ENCODE data around the gene PCDHA7. TPM values are rescaled to one million over a fixed set of nuclear protein-coding genes. Genes with fewer than 3 reads are reported as not detected.
"Not testable (repeated sequence)": the region's sequence is repeated elsewhere in the genome, so short reads cannot be mapped to it uniquely, and the experiment has no call there.

The PCDHA7 gene
- total RNA-seq, 1 donor from 2014 or later = 3.9 TPM

- not testable (repeated sequence) for DNase-seq (ENCODE audit: low spot score)
Observed at GRCh38 chr5:140822969-140823368, 11.1 kb upstream of the PCDHA7 start.

DNA sequence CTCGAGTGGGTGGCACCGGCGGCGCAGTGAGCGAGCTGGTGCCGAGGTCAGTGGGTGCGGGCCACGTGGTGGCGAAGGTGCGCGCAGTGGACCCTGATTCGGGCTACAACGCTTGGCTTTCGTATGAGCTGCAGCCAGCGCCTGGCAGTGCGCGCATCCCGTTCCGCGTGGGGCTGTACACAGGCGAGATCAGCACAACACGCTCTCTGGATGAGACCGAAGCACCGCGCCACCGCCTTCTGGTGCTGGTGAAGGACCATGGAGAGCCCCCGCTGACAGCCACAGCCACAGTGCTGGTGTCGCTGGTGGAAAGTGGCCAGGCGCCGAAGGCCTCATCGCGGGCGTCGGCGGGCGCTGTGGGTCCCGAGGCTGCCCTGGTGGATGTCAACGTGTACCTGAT is 10.6 kb upstream of the PCDHA7 start:
- DNase-seq (ENCODE audit: low spot score) = no peak

GRCh38 chr5:140827704-140828361 is 6.2 kb upstream of the PCDHA7 start, which contains the start of gene PCDHA6:
Gene PCDHA6, plus strand, starts transcription at chr5:140827960. Its CDS starts 132 bp downstream, at chr5:140828092.
- no peak for DNase-seq (ENCODE audit: low spot score)

DNA sequence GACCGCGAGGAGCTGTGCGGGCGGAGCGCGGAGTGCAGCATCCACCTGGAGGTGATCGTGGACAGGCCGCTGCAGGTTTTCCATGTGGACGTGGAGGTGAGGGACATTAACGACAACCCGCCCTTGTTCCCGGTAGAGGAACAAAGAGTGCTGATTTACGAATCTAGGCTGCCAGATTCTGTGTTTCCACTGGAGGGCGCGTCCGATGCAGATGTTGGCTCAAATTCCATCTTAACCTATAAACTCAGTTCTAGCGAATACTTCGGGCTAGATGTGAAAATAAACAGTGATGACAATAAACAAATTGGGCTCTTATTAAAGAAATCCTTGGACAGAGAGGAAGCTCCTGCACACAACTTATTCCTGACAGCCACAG is 5.7 kb upstream of the PCDHA7 start:
- DNase-seq (ENCODE audit: low spot score) = no peak

DNA sequence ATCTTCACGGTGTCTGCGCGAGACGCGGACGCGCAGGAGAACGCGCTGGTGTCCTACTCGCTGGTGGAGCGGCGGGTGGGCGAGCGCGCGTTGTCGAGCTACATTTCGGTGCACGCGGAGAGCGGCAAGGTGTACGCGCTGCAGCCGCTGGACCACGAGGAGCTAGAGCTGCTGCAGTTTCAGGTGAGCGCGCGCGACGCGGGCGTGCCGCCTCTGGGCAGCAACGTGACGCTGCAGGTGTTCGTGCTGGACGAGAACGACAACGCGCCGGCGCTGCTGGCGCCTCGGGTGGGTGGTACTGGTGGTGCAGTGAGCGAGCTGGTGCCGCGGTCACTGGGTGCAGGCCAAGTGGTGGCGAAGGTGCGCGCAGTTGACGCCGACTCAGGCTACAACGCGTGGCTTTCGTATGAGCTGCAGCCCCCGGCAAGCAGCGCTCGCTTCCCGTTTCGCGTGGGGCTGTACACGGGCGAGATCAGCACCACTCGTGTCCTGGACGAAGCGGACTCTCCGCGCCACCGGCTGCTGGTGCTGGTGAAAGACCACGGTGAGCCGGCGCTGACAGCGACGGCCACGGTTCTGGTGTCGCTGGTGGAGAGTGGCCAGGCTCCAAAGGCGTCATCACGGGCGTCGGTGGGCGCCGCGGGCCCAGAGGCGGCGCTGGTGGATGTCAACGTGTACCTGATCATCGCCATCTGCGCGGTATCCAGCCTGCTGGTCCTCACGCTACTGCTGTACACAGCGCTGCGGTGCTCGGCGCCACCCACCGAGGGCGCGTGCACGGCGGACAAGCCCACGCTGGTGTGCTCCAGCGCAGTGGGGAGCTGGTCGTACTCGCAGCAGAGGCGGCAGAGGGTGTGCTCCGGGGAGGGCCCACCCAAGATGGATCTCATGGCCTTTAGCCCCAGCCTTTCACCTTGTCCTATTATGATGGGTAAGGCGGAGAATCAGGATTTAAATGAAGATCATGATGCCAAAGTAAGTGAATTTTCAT is 4.3 kb upstream of the PCDHA7 start:
- not testable (repeated sequence) for DNase-seq (ENCODE audit: low spot score)

DNA sequence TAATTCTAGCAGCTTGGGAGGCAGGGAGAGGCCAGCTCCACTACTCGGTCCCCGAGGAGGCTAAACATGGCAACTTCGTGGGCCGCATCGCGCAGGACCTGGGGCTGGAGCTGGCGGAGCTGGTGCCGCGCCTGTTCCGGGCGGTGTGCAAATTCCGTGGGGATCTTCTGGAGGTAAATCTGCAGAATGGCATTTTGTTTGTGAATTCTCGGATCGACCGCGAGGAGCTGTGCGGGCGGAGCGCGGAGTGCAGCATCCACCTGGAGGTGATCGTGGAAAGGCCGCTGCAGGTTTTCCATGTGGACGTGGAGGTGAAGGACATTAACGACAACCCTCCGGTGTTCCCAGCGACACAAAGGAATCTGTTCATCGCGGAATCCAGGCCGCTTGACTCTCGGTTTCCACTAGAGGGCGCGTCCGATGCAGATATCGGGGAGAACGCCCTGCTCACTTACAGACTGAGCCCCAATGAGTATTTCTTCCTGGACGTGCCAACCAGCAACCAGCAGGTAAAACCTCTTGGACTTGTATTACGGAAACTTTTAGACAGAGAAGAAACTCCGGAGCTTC is 455 bp downstream of the PCDHA7 start:
- not testable (repeated sequence) for DNase-seq (ENCODE audit: low spot score)

GRCh38 chr5:140835622-140836510 is 1.8 kb downstream of the PCDHA7 start:
- no peak for DNase-seq (ENCODE audit: low spot score)

DNA sequence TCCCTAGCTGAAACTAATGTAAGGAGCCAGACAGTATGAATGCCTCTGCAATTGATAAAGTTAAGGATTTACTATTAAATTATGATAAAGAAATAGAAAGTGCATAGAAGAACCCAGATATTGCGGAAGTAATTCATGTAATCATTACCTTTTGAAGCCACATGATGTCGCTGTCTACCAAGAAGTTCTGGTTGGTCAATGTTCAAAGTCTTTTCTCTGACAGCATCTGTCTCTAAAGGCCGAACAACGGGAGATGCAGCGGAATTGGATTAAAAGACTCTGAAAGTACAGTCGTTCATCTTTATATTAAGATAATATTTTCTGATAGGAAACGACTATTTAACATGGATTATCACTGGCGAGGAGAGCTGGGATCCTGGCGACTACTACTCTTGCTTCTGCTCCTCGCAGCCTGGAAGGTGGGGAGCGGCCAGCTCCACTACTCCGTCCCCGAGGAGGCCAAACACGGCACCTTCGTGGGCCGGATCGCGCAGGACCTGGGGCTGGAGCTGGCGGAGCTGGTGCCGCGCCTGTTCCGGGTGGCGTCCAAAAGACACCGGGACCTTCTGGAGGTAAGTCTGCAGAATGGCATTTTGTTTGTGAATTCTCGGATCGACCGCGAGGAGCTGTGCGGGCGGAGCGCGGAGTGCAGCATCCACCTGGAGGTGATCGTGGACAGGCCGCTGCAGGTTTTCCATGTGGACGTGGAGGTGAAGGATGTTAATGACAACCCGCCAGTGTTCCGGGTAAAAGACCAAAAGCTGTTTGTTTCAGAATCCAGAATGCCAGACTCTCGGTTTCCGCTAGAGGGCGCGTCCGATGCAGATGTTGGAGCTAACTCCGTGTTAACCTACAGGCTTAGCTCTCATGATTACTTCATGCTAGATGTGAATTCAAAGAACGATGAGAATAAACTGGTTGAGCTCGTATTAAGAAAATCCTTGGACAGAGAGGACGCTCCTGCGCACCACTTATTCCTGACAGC is 7.2 kb downstream of the PCDHA7 start, which contains the start of gene PCDHA8:
PCDHA8 (plus strand) TSS at position 210 of the 985 bp plus-strand sequence; CDS start at position 345, 135 bp downstream.
- no peak for DNase-seq (ENCODE audit: low spot score)

GRCh38 chr5:140842798-140843733 is 9.0 kb downstream of the PCDHA7 start:
- no peak for DNase-seq (ENCODE audit: low spot score)

GRCh38 chr5:140848139-140849102 is 14.4 kb downstream of the PCDHA7 start, which contains the start of gene PCDHA9:
Gene PCDHA9, plus strand, starts transcription at chr5:140848382. Its CDS starts 114 bp downstream, at chr5:140848496.
- DNase-seq (ENCODE audit: low spot score) = not testable (repeated sequence)

DNA sequence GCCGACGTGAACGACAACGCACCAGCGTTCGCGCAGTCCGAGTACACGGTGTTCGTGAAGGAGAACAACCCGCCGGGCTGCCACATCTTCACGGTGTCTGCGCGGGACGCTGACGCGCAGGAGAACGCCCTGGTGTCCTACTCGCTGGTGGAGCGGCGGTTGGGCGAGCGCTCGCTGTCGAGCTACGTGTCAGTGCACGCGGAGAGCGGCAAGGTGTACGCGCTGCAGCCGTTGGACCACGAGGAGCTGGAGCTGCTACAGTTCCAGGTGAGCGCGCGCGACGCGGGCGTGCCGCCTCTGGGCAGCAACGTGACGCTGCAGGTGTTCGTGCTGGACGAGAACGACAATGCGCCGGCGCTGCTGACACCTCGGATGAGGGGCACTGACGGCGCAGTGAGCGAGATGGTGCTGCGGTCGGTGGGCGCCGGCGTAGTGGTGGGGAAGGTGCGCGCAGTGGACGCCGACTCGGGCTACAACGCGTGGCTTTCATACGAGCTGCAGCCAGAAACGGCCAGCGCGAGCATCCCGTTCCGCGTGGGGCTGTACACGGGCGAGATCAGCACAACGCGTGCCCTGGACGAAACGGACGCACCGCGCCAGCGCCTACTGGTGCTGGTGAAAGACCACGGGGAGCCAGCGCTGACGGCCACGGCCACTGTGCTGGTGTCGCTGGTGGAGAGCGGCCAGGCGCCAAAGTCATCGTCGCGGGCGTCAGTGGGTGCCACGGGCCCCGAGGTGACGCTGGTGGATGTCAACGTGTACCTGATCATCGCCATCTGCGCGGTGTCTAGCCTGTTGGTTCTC is 16.0 kb downstream of the PCDHA7 start:
- DNase-seq (ENCODE audit: low spot score) = not testable (repeated sequence)

GRCh38 chr5:140855772-140856674 is 22.0 kb downstream of the PCDHA7 start, which contains the start of gene PCDHA10:
Gene PCDHA10, plus strand, starts transcription at chr5:140855897. Its CDS starts 152 bp downstream, at chr5:140856049.
- no peak for DNase-seq (ENCODE audit: low spot score)

GRCh38 chr5:140857177-140857986 is 23.3 kb downstream of the PCDHA7 start:
- no peak for DNase-seq (ENCODE audit: low spot score)

DNA sequence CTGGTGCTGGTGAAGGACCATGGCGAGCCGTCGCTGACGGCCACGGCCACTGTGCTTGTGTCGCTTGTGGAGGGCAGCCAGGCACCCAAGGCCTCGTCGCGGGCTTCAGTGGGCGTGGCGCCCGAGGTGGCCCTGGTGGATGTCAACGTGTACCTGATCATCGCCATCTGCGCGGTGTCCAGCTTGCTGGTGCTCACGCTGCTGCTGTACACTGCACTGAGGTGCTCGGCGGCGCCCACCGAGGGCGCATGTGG is 23.8 kb downstream of the PCDHA7 start:
- DNase-seq (ENCODE audit: low spot score) = no peak
